Vagina (tissue), 2 donors: ENCODE measurements around the gene THADA.
"Not testable (repeated sequence)": the region's sequence is repeated elsewhere in the genome, so short reads cannot be mapped to it uniquely, and the experiment has no call there.

ENCODE experiments used
- POLR2AphosphoS5 ChIP-seq, 2 donors: sonication (generic); formaldehyde crosslinking; IDR thresholded peaks; one replicate each; pipeline ENCODE4 v1.9.0; 2017; ENCODE audit warnings: antibody characterized with exemption in 2 of 2, mild to moderate bottlenecking in 2 of 2, low read depth in 1 of 2; ENCODE audit not compliant: insufficient read depth in 1 of 2
- TF ChIP-seq, protein P1 (sequence below), 3 experiments: fragments of 450-650 bp in 2 of 3; fragments of 200-600 bp in 1 of 3; sonication (generic) in 1 of 3; IDR thresholded peaks; one replicate each; pipeline ENCODE4 v1.5.1; 2017 to 2019; ENCODE audit warnings: antibody characterized with exemption in 3 of 3, mild to moderate bottlenecking in 2 of 3, moderate library complexity in 2 of 3

DNA sequence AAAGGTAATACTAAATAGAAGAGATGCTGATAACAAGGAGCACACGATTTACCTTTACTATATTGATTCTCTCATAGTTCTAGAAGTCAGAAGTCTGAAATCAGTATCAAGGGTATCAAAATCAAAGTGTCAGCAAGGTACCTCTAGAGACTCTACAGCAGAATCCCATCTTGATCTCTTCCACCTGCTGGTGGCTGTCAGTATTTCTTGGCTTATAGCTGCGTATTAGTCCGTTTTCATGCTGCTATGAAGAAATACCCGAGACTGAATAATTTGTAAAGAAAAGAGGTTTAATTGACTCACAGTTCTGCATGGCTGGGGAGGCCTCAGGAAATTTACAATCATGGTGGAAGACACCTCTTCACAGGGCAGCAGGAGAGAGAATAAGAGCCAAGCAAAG is 149.1 kb downstream of the THADA start:
- TF ChIP-seq, protein P1, sequence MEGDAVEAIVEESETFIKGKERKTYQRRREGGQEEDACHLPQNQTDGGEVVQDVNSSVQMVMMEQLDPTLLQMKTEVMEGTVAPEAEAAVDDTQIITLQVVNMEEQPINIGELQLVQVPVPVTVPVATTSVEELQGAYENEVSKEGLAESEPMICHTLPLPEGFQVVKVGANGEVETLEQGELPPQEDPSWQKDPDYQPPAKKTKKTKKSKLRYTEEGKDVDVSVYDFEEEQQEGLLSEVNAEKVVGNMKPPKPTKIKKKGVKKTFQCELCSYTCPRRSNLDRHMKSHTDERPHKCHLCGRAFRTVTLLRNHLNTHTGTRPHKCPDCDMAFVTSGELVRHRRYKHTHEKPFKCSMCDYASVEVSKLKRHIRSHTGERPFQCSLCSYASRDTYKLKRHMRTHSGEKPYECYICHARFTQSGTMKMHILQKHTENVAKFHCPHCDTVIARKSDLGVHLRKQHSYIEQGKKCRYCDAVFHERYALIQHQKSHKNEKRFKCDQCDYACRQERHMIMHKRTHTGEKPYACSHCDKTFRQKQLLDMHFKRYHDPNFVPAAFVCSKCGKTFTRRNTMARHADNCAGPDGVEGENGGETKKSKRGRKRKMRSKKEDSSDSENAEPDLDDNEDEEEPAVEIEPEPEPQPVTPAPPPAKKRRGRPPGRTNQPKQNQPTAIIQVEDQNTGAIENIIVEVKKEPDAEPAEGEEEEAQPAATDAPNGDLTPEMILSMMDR (IDR thresholded peaks at IDR 0.05), result not testable (repeated sequence)
- TF ChIP-seq POLR2AphosphoS5 (IDR thresholded peaks at IDR 0.05; ENCODE audit: insufficient read depth in 1 of 2, low read depth in 1 of 2), result not testable (repeated sequence)
